Measurements from ENCODE around the gene MCHR2. TPM values are rescaled to one million over a fixed set of nuclear protein-coding genes. Genes with fewer than 3 reads are reported as not detected.

MCHR2 gene
- polyA plus RNA-seq, 1 donor (not counting 4 experiments of a cell fraction or from before 2014, with no cell fraction given) = not detected

GRCh38 chr6:100022847-100023246, 28.8 kb upstream of the MCHR2 start:
- no peaks in the 10 kb centered on the region for H3K9me3 ChIP-seq (ENCODE audit: control insufficient read depth, low read depth, low read length)
- FAIRE-seq (no peak), DNase-seq (ENCODE audit: low read depth, low spot score) (no peak)
- TF ChIP-seq EZH2 (IDR thresholded peaks at IDR 0.05; ENCODE audit: low read length) = no peak
- TF ChIP-seq, protein P1, sequence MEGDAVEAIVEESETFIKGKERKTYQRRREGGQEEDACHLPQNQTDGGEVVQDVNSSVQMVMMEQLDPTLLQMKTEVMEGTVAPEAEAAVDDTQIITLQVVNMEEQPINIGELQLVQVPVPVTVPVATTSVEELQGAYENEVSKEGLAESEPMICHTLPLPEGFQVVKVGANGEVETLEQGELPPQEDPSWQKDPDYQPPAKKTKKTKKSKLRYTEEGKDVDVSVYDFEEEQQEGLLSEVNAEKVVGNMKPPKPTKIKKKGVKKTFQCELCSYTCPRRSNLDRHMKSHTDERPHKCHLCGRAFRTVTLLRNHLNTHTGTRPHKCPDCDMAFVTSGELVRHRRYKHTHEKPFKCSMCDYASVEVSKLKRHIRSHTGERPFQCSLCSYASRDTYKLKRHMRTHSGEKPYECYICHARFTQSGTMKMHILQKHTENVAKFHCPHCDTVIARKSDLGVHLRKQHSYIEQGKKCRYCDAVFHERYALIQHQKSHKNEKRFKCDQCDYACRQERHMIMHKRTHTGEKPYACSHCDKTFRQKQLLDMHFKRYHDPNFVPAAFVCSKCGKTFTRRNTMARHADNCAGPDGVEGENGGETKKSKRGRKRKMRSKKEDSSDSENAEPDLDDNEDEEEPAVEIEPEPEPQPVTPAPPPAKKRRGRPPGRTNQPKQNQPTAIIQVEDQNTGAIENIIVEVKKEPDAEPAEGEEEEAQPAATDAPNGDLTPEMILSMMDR (optimal IDR thresholded peaks at IDR 0.05 in 1 of 3, IDR thresholded peaks at IDR 0.05 in 1 of 3, conservative IDR thresholded peaks at IDR 0.05 in 1 of 3; ENCODE audit: extremely low read depth in 1 of 3, insufficient read depth in 2 of 3, low read length in 3 of 3) = no peak
- H3K36me3 ChIP-seq (ENCODE audit: control insufficient read depth in 2 of 2, extremely low read depth in 1 of 2, insufficient read depth in 2 of 2, low read length in 2 of 2) = no peaks in the 10 kb centered on the region
- H3K79me2 ChIP-seq (ENCODE audit: control insufficient read depth, insufficient read depth, low read length) = no peaks in the 10 kb centered on the region
- no peaks in the 10 kb centered on the region for H4K20me1 ChIP-seq (ENCODE audit: control insufficient read depth, extremely low read depth, insufficient read depth, low read length)
- no peaks in the 10 kb centered on the region for H3K9me1 ChIP-seq (ENCODE audit: control insufficient read depth, extremely low read depth, insufficient read depth, low read length)
- H3K4me2 ChIP-seq (ENCODE audit: control insufficient read depth, extremely low read depth, insufficient read depth, low read depth, low read length) = no peak overlapping the region
- no peaks in the 10 kb centered on the region for H3K4me1 ChIP-seq (ENCODE audit: control insufficient read depth, extremely low read depth, insufficient read depth, low read length)
- no peaks in the 10 kb centered on the region for H3K27me3 ChIP-seq (ENCODE audit: control insufficient read depth, extremely low read depth, insufficient read depth, low read length)
- no peak overlapping the region for H3K4me3 ChIP-seq (ENCODE audit: control insufficient read depth in 2 of 3, extremely low read depth in 1 of 3, insufficient read depth in 2 of 3, low read depth in 1 of 3, low read length in 3 of 3)
- H3K27ac ChIP-seq (ENCODE audit: control insufficient read depth, insufficient read depth, low read length) = no peak overlapping the region
- H3K9ac ChIP-seq (ENCODE audit: control insufficient read depth, extremely low read depth, insufficient read depth, low read length) = no peak overlapping the region
- H2AFZ ChIP-seq (ENCODE audit: control insufficient read depth, low read length) = no peak overlapping the region
- dilution Hi-C loops (cut with MboI; ENCODE audit: extremely low pct_ligation_motif_present, low sequenced_read_pairs) = no loop called here

- H4K20me1 ChIP-seq (ENCODE audit: control insufficient read depth, extremely low read depth, insufficient read depth, low read length) = no peaks in the 10 kb centered on the region
- no peak overlapping the region for H2AFZ ChIP-seq (ENCODE audit: control insufficient read depth, low read length)
- no peak for TF ChIP-seq EZH2 (IDR thresholded peaks at IDR 0.05; ENCODE audit: low read length)
- TF ChIP-seq, protein P1 (optimal IDR thresholded peaks at IDR 0.05 in 1 of 3, IDR thresholded peaks at IDR 0.05 in 1 of 3, conservative IDR thresholded peaks at IDR 0.05 in 1 of 3; ENCODE audit: extremely low read depth in 1 of 3, insufficient read depth in 2 of 3, low read length in 3 of 3) = no peak
- H3K27ac ChIP-seq (ENCODE audit: control insufficient read depth, insufficient read depth, low read length) = no peak overlapping the region
- FAIRE-seq = no peak
- H3K36me3 ChIP-seq (ENCODE audit: control insufficient read depth in 2 of 2, extremely low read depth in 1 of 2, insufficient read depth in 2 of 2, low read length in 2 of 2) = no peaks in the 10 kb centered on the region
- no peaks in the 10 kb centered on the region for H3K9me3 ChIP-seq (ENCODE audit: control insufficient read depth, low read depth, low read length)
- H3K9ac ChIP-seq (ENCODE audit: control insufficient read depth, extremely low read depth, insufficient read depth, low read length) = no peak overlapping the region
- no peak overlapping the region for H3K4me3 ChIP-seq (ENCODE audit: control insufficient read depth in 2 of 3, extremely low read depth in 1 of 3, insufficient read depth in 2 of 3, low read depth in 1 of 3, low read length in 3 of 3)
- no peak overlapping the region for H3K4me2 ChIP-seq (ENCODE audit: control insufficient read depth, extremely low read depth, insufficient read depth, low read depth, low read length)
- no peaks in the 10 kb centered on the region for H3K4me1 ChIP-seq (ENCODE audit: control insufficient read depth, extremely low read depth, insufficient read depth, low read length)
- dilution Hi-C loops (cut with MboI; ENCODE audit: extremely low pct_ligation_motif_present, low sequenced_read_pairs) = no loop called here
- H3K27me3 ChIP-seq (ENCODE audit: control insufficient read depth, extremely low read depth, insufficient read depth, low read length) = peaks cover 5% of the 10 kb centered on the region
- no peaks in the 10 kb centered on the region for H3K79me2 ChIP-seq (ENCODE audit: control insufficient read depth, insufficient read depth, low read length)
- no peak for DNase-seq (ENCODE audit: low read depth, low spot score)
- no peaks in the 10 kb centered on the region for H3K9me1 ChIP-seq (ENCODE audit: control insufficient read depth, extremely low read depth, insufficient read depth, low read length)
Observed at GRCh38 chr6:100008857-100009256, 14.8 kb upstream of the MCHR2 start.

Measured in keratinocyte (primary cell).